ENCODE results near the gene CA11.
"Not testable (repeated sequence)": the region's sequence is repeated elsewhere in the genome, so short reads cannot be mapped to it uniquely, and the experiment has no call there.

CA11 gene

GRCh38 chr19:48668761-48669160 lies 22.8 kb upstream of the CA11 start:
- H3K9ac ChIP-seq (ENCODE audit: low read depth, low read length) = no peak overlapping the region
- H3K9me3 ChIP-seq (ENCODE audit: insufficient read depth, low read depth, low read length) = no peaks in the 10 kb centered on the region
- H3K27ac ChIP-seq (ENCODE audit: low read depth, low read length) = no peak overlapping the region
- H3K27me3 ChIP-seq (ENCODE audit: insufficient read depth, low read length) = peaks cover 5% of the 10 kb centered on the region
- 0 out of 2 replicates have a peak, but pooled peaks cover 6% of the 10 kb centered on the region for H3K4me1 ChIP-seq (ENCODE audit: insufficient read depth, low read length)
- 94% methylated on average over 1 of the region's 2 CpGs for WGBS
- H3K36me3 ChIP-seq (ENCODE audit: insufficient read depth, low read length) = no peaks in the 10 kb centered on the region
- H3K4me3 ChIP-seq (ENCODE audit: low read length) = no peak overlapping the region

- WGBS = 85% methylated on average over 3 of the region's 3 CpGs
- Histone ChIP-seq H3K36me3 (ENCODE audit: insufficient read depth, low read length) (no peaks in the 10 kb centered on the region), H3K27ac (ENCODE audit: low read depth, low read length) (no peak overlapping the region), H3K27me3 (ENCODE audit: insufficient read depth, low read length) (peaks cover under 1% of the 10 kb centered on the region; the same call in 1 of the 2 replicates), H3K4me1 (ENCODE audit: insufficient read depth, low read length) (0 out of 2 replicates have a peak, but pooled peaks cover 2% of the 10 kb centered on the region), H3K9me3 (ENCODE audit: insufficient read depth, low read depth, low read length) (no peaks in the 10 kb centered on the region), H3K4me3 (ENCODE audit: low read length) (no peak overlapping the region), H3K9ac (ENCODE audit: low read depth, low read length) (no peak overlapping the region)
Observed at GRCh38 chr19:48668332-48668731, 22.3 kb upstream of the CA11 start.

DNA sequence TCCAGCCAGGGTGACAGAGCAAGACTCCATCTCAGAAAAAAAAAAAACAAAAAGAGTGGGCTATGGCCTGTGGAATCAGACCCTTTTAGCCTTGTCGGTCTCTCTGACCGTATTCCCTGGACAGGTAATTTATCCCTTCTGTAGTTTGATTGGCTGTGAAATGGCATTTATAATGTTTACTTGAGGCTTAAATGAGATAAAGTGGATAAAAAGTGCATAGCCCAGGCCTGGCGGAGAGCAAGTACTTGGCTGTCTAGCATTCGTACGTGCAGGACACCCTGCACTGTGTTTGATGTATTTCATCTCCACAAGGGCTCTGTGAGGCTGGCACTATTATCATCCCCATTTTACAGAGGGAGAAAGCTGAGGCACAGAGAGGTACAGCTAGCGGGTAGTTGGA lies 19.8 kb upstream of the CA11 start:
- WGBS = 93% methylated on average over 6 of the region's 6 CpGs

GRCh38 chr19:48664476-48664875 lies 18.5 kb upstream of the CA11 start:
- Histone ChIP-seq H3K27me3 (ENCODE audit: insufficient read depth, low read length) (no peaks in the 10 kb centered on the region), H3K9me3 (ENCODE audit: insufficient read depth, low read depth, low read length) (no peaks in the 10 kb centered on the region), H3K4me3 (ENCODE audit: low read length) (no peak overlapping the region), H3K4me1 (ENCODE audit: insufficient read depth, low read length) (no peaks in the 10 kb centered on the region), H3K36me3 (ENCODE audit: insufficient read depth, low read length) (no peaks in the 10 kb centered on the region), H3K9ac (ENCODE audit: low read depth, low read length) (no peak overlapping the region), H3K27ac (ENCODE audit: low read depth, low read length) (no peak overlapping the region)
- WGBS = 90% methylated on average over 14 of the region's 14 CpGs

More for the DNA sequence above, 19.8 kb upstream of the CA11 start:
- Histone ChIP-seq H3K4me3 (ENCODE audit: low read length) (no peak overlapping the region), H3K27me3 (ENCODE audit: insufficient read depth, low read length) (no peaks in the 10 kb centered on the region), H3K9ac (ENCODE audit: low read depth, low read length) (no peak overlapping the region), H3K27ac (ENCODE audit: low read depth, low read length) (no peak overlapping the region), H3K9me3 (ENCODE audit: insufficient read depth, low read depth, low read length) (no peaks in the 10 kb centered on the region), H3K4me1 (ENCODE audit: insufficient read depth, low read length) (no peaks in the 10 kb centered on the region), H3K36me3 (ENCODE audit: insufficient read depth, low read length) (no peaks in the 10 kb centered on the region)

- no peaks in the 10 kb centered on the region for H3K9me3 ChIP-seq (ENCODE audit: insufficient read depth, low read depth, low read length)
- H3K27me3 ChIP-seq (ENCODE audit: insufficient read depth, low read length) = no peaks in the 10 kb centered on the region
- WGBS = 91% methylated on average over 4 of the region's 4 CpGs
- no peak overlapping the region for H3K27ac ChIP-seq (ENCODE audit: low read depth, low read length)
- H3K4me3 ChIP-seq (ENCODE audit: low read length) = no peak overlapping the region
- H3K9ac ChIP-seq (ENCODE audit: low read depth, low read length) = no peak overlapping the region
- no peaks in the 10 kb centered on the region for H3K4me1 ChIP-seq (ENCODE audit: insufficient read depth, low read length)
- H3K36me3 ChIP-seq (ENCODE audit: insufficient read depth, low read length) = no peaks in the 10 kb centered on the region
Observed at GRCh38 chr19:48663667-48664066, 17.7 kb upstream of the CA11 start.

- Histone ChIP-seq H3K4me3 (ENCODE audit: low read length) (no peak overlapping the region), H3K27me3 (ENCODE audit: insufficient read depth, low read length) (no peaks in the 10 kb centered on the region), H3K36me3 (ENCODE audit: insufficient read depth, low read length) (no peaks in the 10 kb centered on the region), H3K27ac (ENCODE audit: low read depth, low read length) (no peak overlapping the region), H3K9ac (ENCODE audit: low read depth, low read length) (no peak overlapping the region), H3K4me1 (ENCODE audit: insufficient read depth, low read length) (0 out of 2 replicates have a peak, but pooled peaks cover 3% of the 10 kb centered on the region), H3K9me3 (ENCODE audit: insufficient read depth, low read depth, low read length) (no peaks in the 10 kb centered on the region)
- WGBS = 96% methylated on average over 50 of the region's 50 CpGs
Observed at GRCh38 chr19:48661711-48662090, 15.7 kb upstream of the CA11 start.

DNA sequence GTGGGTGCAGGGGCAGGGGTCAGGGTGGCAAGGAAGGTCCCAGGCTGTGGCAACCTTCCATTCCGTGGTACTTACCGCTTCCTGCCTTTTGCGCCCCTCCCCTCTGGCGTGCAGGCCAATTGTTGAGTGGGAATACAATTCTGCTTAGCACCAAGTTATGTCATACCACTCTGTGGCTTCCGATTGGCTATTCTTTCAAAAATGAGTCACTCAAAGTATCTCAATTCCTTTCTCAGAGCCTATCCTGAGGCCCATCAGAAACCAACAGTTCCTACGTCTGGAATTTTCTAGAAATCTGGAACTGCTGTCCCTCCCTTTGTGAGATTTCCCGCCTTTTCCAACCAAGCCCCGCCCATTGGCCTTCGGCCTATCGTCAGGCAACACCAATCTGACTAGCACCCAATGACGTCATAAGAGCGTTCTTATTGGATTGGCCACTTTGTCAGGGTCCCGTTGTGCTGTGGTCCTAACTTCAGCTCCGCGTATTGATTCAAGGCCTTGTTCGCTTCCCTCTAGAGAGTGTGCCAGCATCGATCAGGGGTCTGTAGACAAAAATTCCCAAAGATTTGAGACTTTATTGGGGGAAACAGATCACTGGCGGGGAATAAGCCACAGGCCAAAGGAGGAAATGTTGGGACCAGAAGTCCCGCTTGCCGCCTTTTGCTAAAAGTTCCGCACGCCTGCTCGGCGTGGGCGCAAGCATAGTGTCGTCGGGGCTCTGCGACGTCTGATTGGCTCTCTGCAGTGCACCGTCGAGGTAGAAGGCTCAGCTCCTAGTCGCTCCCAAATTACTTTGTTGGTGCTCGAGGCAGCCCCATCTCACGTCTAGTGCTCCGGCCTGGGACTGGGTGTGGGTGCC lies 15.1 kb upstream of the CA11 start:
- 0 out of 2 replicates have a peak, but pooled peaks cover 3% of the 10 kb centered on the region for H3K4me1 ChIP-seq (ENCODE audit: insufficient read depth, low read length)
- H3K4me3 ChIP-seq (ENCODE audit: low read length) = no peak overlapping the region
- H3K9me3 ChIP-seq (ENCODE audit: insufficient read depth, low read depth, low read length) = no peaks in the 10 kb centered on the region
- no peak overlapping the region for H3K9ac ChIP-seq (ENCODE audit: low read depth, low read length)
- H3K27me3 ChIP-seq (ENCODE audit: insufficient read depth, low read length) = no peaks in the 10 kb centered on the region
- WGBS = 88% methylated on average over 35 of the region's 35 CpGs
- no peak overlapping the region for H3K27ac ChIP-seq (ENCODE audit: low read depth, low read length)
- no peaks in the 10 kb centered on the region for H3K36me3 ChIP-seq (ENCODE audit: insufficient read depth, low read length)

DNA sequence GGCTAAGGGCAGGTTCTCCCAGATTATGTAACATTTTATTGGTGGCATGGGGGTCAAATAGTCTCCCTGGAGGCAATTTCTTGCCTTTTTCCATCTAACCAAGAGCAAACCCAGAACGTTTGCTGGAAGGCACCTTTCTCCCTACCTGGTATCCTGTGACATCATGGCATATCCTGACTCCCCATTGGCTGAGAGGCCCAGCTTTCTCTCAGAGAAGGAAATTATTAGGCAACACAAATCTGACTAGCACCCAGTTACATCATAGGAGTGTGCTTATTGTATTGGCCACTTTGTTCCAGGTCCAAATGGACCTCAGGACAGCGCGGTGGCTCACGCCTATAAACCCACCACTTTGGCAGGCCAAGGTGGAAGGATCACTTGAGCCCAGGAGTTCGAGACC lies 13.8 kb upstream of the CA11 start:
- Histone ChIP-seq H3K4me3 (ENCODE audit: low read length) (no peak overlapping the region), H3K27me3 (ENCODE audit: insufficient read depth, low read length) (no peaks in the 10 kb centered on the region), H3K4me1 (ENCODE audit: insufficient read depth, low read length) (peaks cover 4% of the 10 kb centered on the region; the same call in 1 of the 2 replicates), H3K27ac (ENCODE audit: low read depth, low read length) (no peak overlapping the region), H3K36me3 (ENCODE audit: insufficient read depth, low read length) (no peaks in the 10 kb centered on the region), H3K9me3 (ENCODE audit: insufficient read depth, low read depth, low read length) (no peaks in the 10 kb centered on the region), H3K9ac (ENCODE audit: low read depth, low read length) (no peak overlapping the region)
- 88% methylated on average over 5 of the region's 5 CpGs for WGBS

- 96% methylated on average over 6 of the region's 6 CpGs for WGBS
Observed at GRCh38 chr19:48658483-48658882, 12.5 kb upstream of the CA11 start.

GRCh38 chr19:48657828-48658227 lies 11.8 kb upstream of the CA11 start:
- not testable (repeated sequence) for H3K9me3 ChIP-seq (ENCODE audit: insufficient read depth, low read depth, low read length); H3K27me3 ChIP-seq (ENCODE audit: insufficient read depth, low read length); H3K4me3 ChIP-seq (ENCODE audit: low read length); H3K36me3 ChIP-seq (ENCODE audit: insufficient read depth, low read length); H3K4me1 ChIP-seq (ENCODE audit: insufficient read depth, low read length); H3K9ac ChIP-seq (ENCODE audit: low read depth, low read length); H3K27ac ChIP-seq (ENCODE audit: low read depth, low read length)
- 97% methylated on average over 5 of the region's 5 CpGs for WGBS

More at GRCh38 chr19:48658483-48658882, 12.5 kb upstream of the CA11 start:
- Histone ChIP-seq H3K4me1 (ENCODE audit: insufficient read depth, low read length) (peaks cover 7% of the 10 kb centered on the region; the same call in 1 of the 2 replicates), H3K4me3 (ENCODE audit: low read length) (no peak overlapping the region), H3K36me3 (ENCODE audit: insufficient read depth, low read length) (no peaks in the 10 kb centered on the region), H3K27ac (ENCODE audit: low read depth, low read length) (no peak overlapping the region), H3K9me3 (ENCODE audit: insufficient read depth, low read depth, low read length) (no peaks in the 10 kb centered on the region), H3K9ac (ENCODE audit: low read depth, low read length) (no peak overlapping the region), H3K27me3 (ENCODE audit: insufficient read depth, low read length) (no peaks in the 10 kb centered on the region)

DNA sequence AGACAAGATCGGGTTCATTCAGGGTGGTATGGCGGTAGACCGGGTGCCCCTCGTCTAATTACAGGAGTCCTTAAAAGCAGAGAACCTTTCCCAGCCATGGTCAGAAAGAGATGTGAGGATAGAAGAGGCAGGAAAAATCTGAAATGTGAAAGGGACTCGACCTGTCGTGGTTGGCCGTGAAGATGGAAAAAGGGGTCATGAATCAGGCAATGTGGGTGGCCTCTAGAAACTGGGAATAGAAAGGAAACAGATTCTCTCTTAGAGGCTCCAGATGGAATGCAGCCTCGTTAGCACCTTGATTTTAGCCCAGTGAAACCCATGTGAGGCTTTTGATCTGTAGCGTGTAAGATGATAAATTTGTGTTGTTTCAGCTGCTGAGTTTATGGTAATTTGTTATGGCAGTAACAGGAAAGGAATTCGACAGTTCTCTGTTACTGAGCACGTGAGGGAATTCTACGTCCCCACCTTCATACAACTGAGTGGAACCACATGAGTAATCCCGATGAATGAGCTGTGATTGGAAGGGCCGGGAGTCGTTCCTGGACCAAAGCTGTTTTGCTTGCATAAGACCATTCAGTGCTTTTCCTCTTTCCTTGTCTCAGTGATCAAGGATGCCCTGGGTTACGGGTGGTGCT lies 11.0 kb upstream of the CA11 start:
- no peak overlapping the region for H3K4me3 ChIP-seq (ENCODE audit: low read length)
- H3K27me3 ChIP-seq (ENCODE audit: insufficient read depth, low read length) = no peaks in the 10 kb centered on the region
- no peak overlapping the region for H3K9ac ChIP-seq (ENCODE audit: low read depth, low read length)
- no peaks in the 10 kb centered on the region for H3K9me3 ChIP-seq (ENCODE audit: insufficient read depth, low read depth, low read length)
- H3K36me3 ChIP-seq (ENCODE audit: insufficient read depth, low read length) = no peaks in the 10 kb centered on the region
- H3K27ac ChIP-seq (ENCODE audit: low read depth, low read length) = no peak overlapping the region
- WGBS = 48% methylated on average over 16 of the region's 16 CpGs
- peaks cover 7% of the 10 kb centered on the region; the same call in 1 of the 2 replicates for H3K4me1 ChIP-seq (ENCODE audit: insufficient read depth, low read length)
